MCF 10A (cell line): ENCODE results near the gene TMEM179B. TPM values are rescaled to one million over a fixed set of nuclear protein-coding genes. Genes with fewer than 3 reads are reported as not detected.
A peak's percentile ranks its signal among the peaks of the same experiment; 100 is the strongest.

Experiments
- BruUV-seq: library from RNA; stranded (reverse); fragments of 400-500 nt; replicated peaks from 2 replicates; lab custom pipeline; 2021; lab: Mats Ljungman, UMichigan
- CTCF ChIA-PET: fragments of 300-600 bp; sonication (Branson Sonifier 250); formaldehyde crosslinking; extraction: SDS; loops from one replicate; lab custom pipeline; 2021; ENCODE audit warnings: antibody characterized with exemption, inconsistent platforms; lab: Yijun Ruan, JAX
- POLR2A ChIA-PET: fragments of 300-600, 350-650 bp; sonication (Branson Sonifier 250); formaldehyde crosslinking; extraction: SDS; loops from one replicate; lab custom pipeline; 2020; ENCODE audit warnings: antibody characterized with exemption, inconsistent platforms; lab: Yijun Ruan, JAX
- DNase-seq: peaks from one replicate; pipeline ENCODE4 v3.0.0-alpha.2; 2018; ENCODE audit not compliant: unreplicated experiment
- H3K27ac Mint-ChIP-seq: one replicate; pipeline ENCODE4 v1.8.0; 2022; ENCODE audit warnings: mild to moderate bottlenecking, low read depth, mixed read lengths; ENCODE audit not compliant: unreplicated experiment
- H3K27me3 Mint-ChIP-seq: one replicate; pipeline ENCODE4 v1.8.0; 2022; ENCODE audit warnings: mixed read lengths; ENCODE audit not compliant: insufficient read depth, unreplicated experiment
- H3K36me3 Mint-ChIP-seq: one replicate; pipeline ENCODE4 v1.8.0; 2022; ENCODE audit warnings: mild to moderate bottlenecking, moderate library complexity, mixed read lengths; ENCODE audit not compliant: insufficient read depth, unreplicated experiment
- H3K4me1 Mint-ChIP-seq: one replicate; pipeline ENCODE4 v1.8.0; 2022; ENCODE audit warnings: mixed read lengths; ENCODE audit not compliant: insufficient read depth, unreplicated experiment
- H3K4me3 Mint-ChIP-seq: one replicate; pipeline ENCODE4 v1.8.0; 2022; ENCODE audit warnings: mild to moderate bottlenecking, moderate library complexity, mixed read lengths; ENCODE audit not compliant: unreplicated experiment
- H3K9me3 Mint-ChIP-seq: one replicate; pipeline ENCODE4 v1.8.0; 2022; ENCODE audit warnings: mixed read lengths; ENCODE audit not compliant: unreplicated experiment
- intact Hi-C: fragments of 100-400 bp; cut with micrococcal nuclease; formaldehyde crosslinking; loops from 2 replicates; pipeline ENCODE4 v1.14.1; 2022
- total RNA-seq: library from RNA; stranded (reverse); gene quantifications from 2 replicates; pipeline ENCODE4 v1.2.3, GENCODE V29; 2022
- TF ChIP-seq, protein P1 (sequence below): fragments of 200-600 bp; IDR thresholded peaks from one replicate; pipeline ENCODE4 v1.8.0; 2022; ENCODE audit warnings: antibody characterized with exemption, mild to moderate bottlenecking; ENCODE audit not compliant: unreplicated experiment

TMEM179B gene
- total RNA-seq, 1 experiment from 2014 or later: 47.8 TPM

GRCh38 chr11:62799486-62799885 lies 12.3 kb downstream of the TMEM179B start:
- intact Hi-C loops: no loop called here
- Mint-ChIP-seq H3K4me1 (peaks cover 8% of the 10 kb centered on the region), H3K27me3 (no peaks in the 10 kb centered on the region), H3K9me3 (no peaks in the 10 kb centered on the region), H3K27ac (no peak overlapping the region), H3K4me3 (no peak overlapping the region), H3K36me3 (peaks cover 89% of the 10 kb centered on the region)
- no peak for DNase-seq
- TF ChIP-seq, protein P1, sequence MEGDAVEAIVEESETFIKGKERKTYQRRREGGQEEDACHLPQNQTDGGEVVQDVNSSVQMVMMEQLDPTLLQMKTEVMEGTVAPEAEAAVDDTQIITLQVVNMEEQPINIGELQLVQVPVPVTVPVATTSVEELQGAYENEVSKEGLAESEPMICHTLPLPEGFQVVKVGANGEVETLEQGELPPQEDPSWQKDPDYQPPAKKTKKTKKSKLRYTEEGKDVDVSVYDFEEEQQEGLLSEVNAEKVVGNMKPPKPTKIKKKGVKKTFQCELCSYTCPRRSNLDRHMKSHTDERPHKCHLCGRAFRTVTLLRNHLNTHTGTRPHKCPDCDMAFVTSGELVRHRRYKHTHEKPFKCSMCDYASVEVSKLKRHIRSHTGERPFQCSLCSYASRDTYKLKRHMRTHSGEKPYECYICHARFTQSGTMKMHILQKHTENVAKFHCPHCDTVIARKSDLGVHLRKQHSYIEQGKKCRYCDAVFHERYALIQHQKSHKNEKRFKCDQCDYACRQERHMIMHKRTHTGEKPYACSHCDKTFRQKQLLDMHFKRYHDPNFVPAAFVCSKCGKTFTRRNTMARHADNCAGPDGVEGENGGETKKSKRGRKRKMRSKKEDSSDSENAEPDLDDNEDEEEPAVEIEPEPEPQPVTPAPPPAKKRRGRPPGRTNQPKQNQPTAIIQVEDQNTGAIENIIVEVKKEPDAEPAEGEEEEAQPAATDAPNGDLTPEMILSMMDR: no peak
- ChIA-PET POLR2A (no interaction called here), CTCF (interaction anchor here (2.2 kb wide), 1 partner anchor 13 kb away, joined by 11 read pairs; no protein-coding TSS in a partner anchor)
- no TSS peak for BruUV-seq

DNA sequence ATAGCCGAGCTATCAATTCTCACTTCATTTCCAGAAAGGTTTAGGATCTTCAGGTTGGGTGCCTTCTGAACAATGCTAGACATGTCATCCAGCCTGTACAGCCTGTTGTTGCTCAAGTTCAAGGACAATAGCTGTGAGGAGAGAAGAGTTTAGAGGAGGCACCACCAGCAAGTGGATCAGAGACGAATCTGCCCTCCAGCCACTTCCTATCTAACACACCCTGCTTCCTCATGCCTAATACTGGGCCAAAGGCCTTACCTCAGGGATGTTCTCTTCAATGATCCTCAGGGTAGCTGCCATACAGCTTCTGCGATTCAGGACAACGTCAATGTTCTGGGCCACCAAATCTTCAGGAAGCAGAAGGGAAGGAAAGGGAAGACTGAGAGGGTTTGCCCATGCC lies 13.9 kb downstream of the TMEM179B start:
- no TSS peak for BruUV-seq

DNA sequence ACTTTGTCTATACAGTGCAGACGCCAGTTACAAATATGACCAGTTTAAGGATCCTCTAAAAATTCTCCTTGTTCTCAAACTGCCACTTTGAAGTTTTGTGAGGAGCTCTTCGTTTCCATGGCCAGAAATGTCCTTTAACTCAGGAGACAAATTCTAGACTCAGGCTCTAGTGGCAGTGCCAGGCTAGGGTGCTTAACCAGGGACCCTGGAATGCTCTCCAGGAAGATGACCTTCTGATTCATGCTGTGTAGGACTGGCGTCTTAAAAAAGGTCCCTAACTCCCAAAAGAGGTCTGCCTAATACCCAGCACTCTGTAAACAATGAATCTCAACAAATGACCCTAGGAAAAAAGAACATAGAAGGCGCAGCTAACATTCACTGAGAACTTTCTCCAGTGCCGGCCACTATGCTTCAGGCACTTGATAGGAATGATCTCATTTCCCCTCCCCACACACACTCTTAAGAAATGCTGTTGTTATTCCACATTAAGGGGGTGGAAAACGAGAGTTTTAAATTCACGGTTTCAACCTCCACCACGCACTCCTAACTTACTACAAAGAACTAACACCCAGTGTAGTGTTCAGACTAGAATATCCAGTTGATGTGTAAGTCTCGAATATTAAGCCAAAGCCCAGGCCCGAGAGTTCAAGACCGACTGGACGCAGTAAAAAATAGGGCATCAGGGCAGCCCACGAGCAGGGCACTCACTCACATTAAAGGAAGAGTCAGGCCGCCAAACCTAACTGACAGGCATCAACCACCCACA lies 17.3 kb downstream of the TMEM179B start:
- Mint-ChIP-seq H3K9me3 (no peaks in the 10 kb centered on the region), H3K4me1 (peaks cover 20% of the 10 kb centered on the region), H3K27me3 (no peaks in the 10 kb centered on the region), H3K27ac (peak overlapping the region; percentile 99), H3K4me3 (peak overlapping the region; percentile 95), H3K36me3 (peaks cover 51% of the 10 kb centered on the region)
- ChIA-PET POLR2A (interaction anchor here (0.6 to 5.2 kb wide), 20 partner anchors 9 to 133 kb away, joined by 3 to 163 read pairs (median 5); partner anchors contain the start of genes HNRNPUL2, SLC3A2, STX5 and TAF6L), CTCF (interaction anchor here (0.8 to 1.8 kb wide), 4 partner anchors 8 to 57 kb away, joined by 3 to 8 read pairs (median 4); no protein-coding TSS in a partner anchor)
- intact Hi-C loops: loop anchor here (2.0 kb wide), 2 partner anchors 28 to 36 kb away; partner anchors contain the start of genes STX5 and TEX54
- BruUV-seq: TSS peak; percentile 61
- peak; percentile 21 for DNase-seq
- TF ChIP-seq, protein P1: no peak

More for the DNA sequence above, 13.9 kb downstream of the TMEM179B start:
- DNase-seq: no peak
- H3K27ac Mint-ChIP-seq: no peak overlapping the region
- H3K9me3 Mint-ChIP-seq: no peaks in the 10 kb centered on the region
- ChIA-PET CTCF (interaction anchor here (0.6 to 2.2 kb wide), 5 partner anchors 9 to 163 kb away, joined by 3 to 11 read pairs (median 4); partner anchors contain the start of gene TMEM223), POLR2A (interaction anchor here (0.7 to 2.2 kb wide), 9 partner anchors 8 to 79 kb away, joined by 3 to 16 read pairs (median 3); partner anchors contain the start of genes TAF6L, TMEM179B and WDR74)
- intact Hi-C loops: no loop called here
- H3K36me3 Mint-ChIP-seq: peaks cover 86% of the 10 kb centered on the region
- TF ChIP-seq, protein P1: no peak
- peaks cover 12% of the 10 kb centered on the region for H3K4me1 Mint-ChIP-seq
- H3K4me3 Mint-ChIP-seq: no peak overlapping the region
- no peaks in the 10 kb centered on the region for H3K27me3 Mint-ChIP-seq
